ENCODE data around the gene FZD7.

FZD7 gene

DNA sequence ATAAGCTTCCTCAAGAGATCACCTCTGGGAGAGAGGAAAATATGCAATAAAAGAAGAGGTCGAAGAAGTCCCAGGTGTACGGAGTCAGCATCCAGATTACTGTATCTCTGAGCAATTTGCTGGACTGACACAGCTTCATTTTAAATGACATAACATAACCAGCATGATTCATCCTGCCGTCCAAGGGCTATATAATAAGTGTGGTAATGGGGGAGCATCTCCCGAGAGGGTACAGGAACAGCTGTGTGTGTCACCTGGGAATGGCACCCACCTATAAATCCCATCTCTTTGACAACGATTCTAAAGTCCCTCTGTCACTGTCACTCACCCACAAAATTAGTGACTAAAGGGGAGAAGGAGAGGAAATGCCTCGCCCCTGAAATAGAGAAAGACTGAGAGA, 19.3 kb upstream of the FZD7 start:
- no peak for DNase-seq (ENCODE audit: low read depth, low spot score)

- DNase-seq (ENCODE audit: low read depth, low spot score), result no peak
Observed at GRCh38 chr2:202014759-202015211, 18.9 kb upstream of the FZD7 start.

GRCh38 chr2:202015471-202015870, 18.2 kb upstream of the FZD7 start:
- DNase-seq (ENCODE audit: low read depth, low spot score), result no peak

DNA sequence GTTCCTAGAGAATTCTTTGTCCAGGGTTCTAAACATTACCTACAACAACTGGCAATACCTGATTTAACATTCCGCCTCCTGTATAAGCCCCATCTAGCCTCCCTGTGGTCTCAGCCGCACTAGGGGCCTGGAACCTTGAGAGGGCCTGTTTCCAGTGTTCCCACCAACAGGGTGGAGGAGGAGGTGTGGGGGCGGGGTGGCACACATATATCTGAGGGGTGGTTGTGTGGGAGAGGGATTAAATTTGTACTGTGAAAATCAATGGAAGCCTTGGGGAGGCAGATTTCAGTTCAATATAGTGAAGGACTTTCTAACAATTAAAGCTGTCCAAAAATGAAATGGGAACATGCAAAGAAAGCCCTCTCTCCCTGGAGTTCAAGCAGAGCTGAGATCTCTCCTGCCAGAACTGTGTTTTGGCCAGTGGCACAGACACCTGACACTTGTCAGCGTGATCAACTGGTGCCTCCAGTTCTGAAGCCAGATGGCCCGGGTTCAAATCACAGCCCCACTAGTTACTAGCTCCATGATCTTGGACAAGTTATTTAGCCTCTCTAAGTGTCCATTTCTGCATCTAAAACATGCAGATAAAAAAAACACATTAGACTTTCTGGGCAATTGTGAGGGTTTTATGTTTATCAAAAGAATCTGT, 17.0 kb upstream of the FZD7 start:
- no peak for DNase-seq (ENCODE audit: low read depth, low spot score)

GRCh38 chr2:202017940-202018339, 15.7 kb upstream of the FZD7 start:
- DNase-seq (ENCODE audit: low read depth, low spot score), result no peak

DNA sequence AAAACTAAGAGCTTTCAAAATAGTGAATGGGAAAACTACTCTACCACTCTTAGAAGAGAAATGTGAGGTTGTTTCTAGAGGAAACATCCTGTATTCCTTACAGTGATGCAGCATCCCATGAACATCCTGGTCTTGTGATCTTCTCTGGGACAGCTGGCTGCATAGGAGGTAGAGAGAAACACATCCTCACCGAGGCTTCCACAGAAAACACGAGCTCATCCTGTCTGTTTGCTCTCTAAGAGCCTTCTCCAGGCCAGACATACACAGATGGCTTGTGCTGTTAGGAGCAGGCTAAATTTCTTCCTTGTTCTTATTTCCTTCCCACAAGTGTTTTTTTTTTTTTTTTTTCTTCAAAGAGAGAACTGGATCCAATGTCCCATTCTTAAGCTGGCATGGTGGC, 14.7 kb upstream of the FZD7 start:
- no peak for DNase-seq (ENCODE audit: low read depth, low spot score)

- DNase-seq (ENCODE audit: low read depth, low spot score), result peak; percentile 21
Observed at GRCh38 chr2:202019689-202020450, 13.8 kb upstream of the FZD7 start.

DNA sequence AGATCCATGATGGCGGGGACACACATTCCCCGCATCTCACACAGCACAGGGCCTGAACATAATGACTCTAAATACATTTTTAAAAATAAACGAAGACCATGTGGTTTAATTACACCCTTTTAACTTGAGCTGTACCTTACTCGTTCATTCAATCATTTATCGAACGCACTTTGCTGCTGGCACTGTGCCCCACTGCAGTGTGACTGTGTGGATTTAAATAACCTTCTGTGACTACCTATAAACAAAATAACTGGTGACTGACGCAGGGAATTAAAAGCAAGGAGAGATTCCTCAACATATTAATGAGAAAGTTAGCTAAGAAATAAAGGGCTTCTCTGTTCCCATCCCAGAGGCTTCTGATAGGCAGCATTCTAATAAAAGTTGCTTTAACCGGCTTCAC, 10.9 kb upstream of the FZD7 start:
- peak; percentile 20 for DNase-seq (ENCODE audit: low read depth, low spot score)

DNA sequence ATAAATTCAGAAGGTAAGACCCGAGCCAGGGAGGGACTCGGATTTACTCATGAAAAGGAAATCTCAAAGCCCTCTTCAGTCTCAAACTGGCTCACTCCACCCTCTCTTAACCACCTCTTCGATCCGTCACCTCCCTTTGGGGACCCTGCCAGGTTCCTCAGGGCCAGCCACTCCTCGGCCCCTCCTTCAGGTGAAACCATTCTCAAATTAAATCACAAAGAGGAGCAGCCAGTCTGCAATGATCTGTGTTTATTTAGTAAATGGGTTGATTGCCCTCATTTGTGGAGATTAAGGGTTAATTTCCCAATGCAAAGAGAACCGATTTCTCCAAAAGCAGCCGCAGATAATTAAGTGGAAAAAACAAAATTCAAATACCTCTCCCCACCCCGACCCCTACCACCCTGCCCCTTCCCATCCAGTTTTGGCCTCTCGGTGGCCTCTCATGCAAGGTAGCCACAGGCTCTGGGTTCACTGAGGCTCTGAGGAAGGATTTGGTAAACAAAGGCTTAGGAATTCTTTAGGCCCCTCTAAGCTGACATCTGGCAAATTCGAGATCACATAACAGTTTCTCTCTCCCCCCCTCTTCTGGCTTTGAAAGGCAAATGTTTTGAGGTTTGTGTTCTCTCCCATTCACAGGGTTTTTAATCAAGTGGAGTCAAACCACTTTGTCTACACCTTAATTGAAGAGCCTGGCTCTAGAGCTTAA, 10.3 kb upstream of the FZD7 start:
- DNase-seq (ENCODE audit: low read depth, low spot score), result peak; percentile 36

GRCh38 chr2:202023904-202024266, 9.8 kb upstream of the FZD7 start:
- DNase-seq (ENCODE audit: low read depth, low spot score), result no peak

- DNase-seq (ENCODE audit: low read depth, low spot score), result no peak
Observed at GRCh38 chr2:202024871-202025270, 8.8 kb upstream of the FZD7 start.

GRCh38 chr2:202025816-202026215, 7.8 kb upstream of the FZD7 start:
- DNase-seq (ENCODE audit: low read depth, low spot score), result peak; percentile 48

GRCh38 chr2:202026507-202026906, 7.1 kb upstream of the FZD7 start:
- DNase-seq (ENCODE audit: low read depth, low spot score), result no peak

- DNase-seq (ENCODE audit: low read depth, low spot score), result no peak
Observed at GRCh38 chr2:202030691-202031090, 3.0 kb upstream of the FZD7 start.

GRCh38 chr2:202031246-202031951, 2.3 kb upstream of the FZD7 start:
- DNase-seq (ENCODE audit: low read depth, low spot score), result no peak

GRCh38 chr2:202032846-202033316, 774 bp upstream of the FZD7 start:
- DNase-seq (ENCODE audit: low read depth, low spot score), result peak; percentile 83

GRCh38 chr2:202034249-202035088, 814 bp downstream of the FZD7 start:
- DNase-seq (ENCODE audit: low read depth, low spot score), result peak; percentile 73

DNA sequence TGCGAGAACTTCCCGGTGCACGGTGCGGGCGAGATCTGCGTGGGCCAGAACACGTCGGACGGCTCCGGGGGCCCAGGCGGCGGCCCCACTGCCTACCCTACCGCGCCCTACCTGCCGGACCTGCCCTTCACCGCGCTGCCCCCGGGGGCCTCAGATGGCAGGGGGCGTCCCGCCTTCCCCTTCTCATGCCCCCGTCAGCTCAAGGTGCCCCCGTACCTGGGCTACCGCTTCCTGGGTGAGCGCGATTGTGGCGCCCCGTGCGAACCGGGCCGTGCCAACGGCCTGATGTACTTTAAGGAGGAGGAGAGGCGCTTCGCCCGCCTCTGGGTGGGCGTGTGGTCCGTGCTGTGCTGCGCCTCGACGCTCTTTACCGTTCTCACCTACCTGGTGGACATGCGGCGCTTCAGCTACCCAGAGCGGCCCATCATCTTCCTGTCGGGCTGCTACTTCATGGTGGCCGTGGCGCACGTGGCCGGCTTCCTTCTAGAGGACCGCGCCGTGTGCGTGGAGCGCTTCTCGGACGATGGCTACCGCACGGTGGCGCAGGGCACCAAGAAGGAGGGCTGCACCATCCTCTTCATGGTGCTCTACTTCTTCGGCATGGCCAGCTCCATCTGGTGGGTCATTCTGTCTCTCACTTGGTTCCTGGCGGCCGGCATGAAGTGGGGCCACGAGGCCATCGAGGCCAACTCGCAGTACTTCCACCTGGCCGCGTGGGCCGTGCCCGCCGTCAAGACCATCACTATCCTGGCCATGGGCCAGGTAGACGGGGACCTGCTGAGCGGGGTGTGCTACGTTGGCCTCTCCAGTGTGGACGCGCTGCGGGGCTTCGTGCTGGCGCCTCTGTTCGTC, 1.7 kb downstream of the FZD7 start:
- DNase-seq (ENCODE audit: low read depth, low spot score), result peak; percentile 90

DNA sequence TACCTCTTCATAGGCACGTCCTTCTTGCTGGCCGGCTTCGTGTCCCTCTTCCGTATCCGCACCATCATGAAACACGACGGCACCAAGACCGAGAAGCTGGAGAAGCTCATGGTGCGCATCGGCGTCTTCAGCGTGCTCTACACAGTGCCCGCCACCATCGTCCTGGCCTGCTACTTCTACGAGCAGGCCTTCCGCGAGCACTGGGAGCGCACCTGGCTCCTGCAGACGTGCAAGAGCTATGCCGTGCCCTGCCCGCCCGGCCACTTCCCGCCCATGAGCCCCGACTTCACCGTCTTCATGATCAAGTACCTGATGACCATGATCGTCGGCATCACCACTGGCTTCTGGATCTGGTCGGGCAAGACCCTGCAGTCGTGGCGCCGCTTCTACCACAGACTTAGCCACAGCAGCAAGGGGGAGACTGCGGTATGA, 2.3 kb downstream of the FZD7 start:
- peak; percentile 62 for DNase-seq (ENCODE audit: low read depth, low spot score)

DNA sequence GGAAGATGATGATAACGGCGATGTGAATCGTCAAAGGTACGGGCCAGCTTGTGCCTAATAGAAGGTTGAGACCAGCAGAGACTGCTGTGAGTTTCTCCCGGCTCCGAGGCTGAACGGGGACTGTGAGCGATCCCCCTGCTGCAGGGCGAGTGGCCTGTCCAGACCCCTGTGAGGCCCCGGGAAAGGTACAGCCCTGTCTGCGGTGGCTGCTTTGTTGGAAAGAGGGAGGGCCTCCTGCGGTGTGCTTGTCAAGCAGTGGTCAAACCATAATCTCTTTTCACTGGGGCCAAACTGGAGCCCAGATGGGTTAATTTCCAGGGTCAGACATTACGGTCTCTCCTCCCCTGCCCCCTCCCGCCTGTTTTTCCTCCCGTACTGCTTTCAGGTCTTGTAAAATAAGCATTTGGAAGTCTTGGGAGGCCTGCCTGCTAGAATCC, 3.0 kb downstream of the FZD7 start:
- peak; percentile 82 for DNase-seq (ENCODE audit: low read depth, low spot score)

All from astrocyte of the hippocampus (primary cell).